HG02588 (cell line): ENCODE measurements around the gene FMO4.
"Not testable (repeated sequence)": the region's sequence is repeated elsewhere in the genome, so short reads cannot be mapped to it uniquely, and the experiment has no call there.

Source experiments
- ATAC-seq: cut with Tn5 transposase; IDR thresholded peaks from one replicate; pipeline ENCODE4 v1.9.1; 2021; ENCODE audit warnings: mild to moderate bottlenecking, moderate library complexity; ENCODE audit not compliant: unreplicated experiment

Gene FMO4

GRCh38 chr1:171313835-171314320, at the start of gene FMO4:
FMO4 (plus strand) TSS chr1:171314183; CDS start chr1:171319826, 5,643 bp downstream.
- peak; percentile 100 for ATAC-seq

- ATAC-seq: no peak
These were observed 48.3 kb upstream of the FMO4 start for GRCh38 chr1:171265686-171266085.

- ATAC-seq: no peak
These were observed 47.1 kb upstream of the FMO4 start for GRCh38 chr1:171266930-171267329.

GRCh38 chr1:171267391-171267790, 46.6 kb upstream of the FMO4 start:
- no peak for ATAC-seq

GRCh38 chr1:171270806-171271205, 43.2 kb upstream of the FMO4 start:
- ATAC-seq: no peak

GRCh38 chr1:171277534-171277933, 36.4 kb upstream of the FMO4 start:
- ATAC-seq: no peak

GRCh38 chr1:171279234-171279633, 34.7 kb upstream of the FMO4 start:
- no peak for ATAC-seq

GRCh38 chr1:171279678-171280077, 34.3 kb upstream of the FMO4 start:
- no peak for ATAC-seq

- ATAC-seq: no peak
These were observed 33.4 kb upstream of the FMO4 start for GRCh38 chr1:171280599-171280998.

- peak; percentile 81 for ATAC-seq
These were observed 27.8 kb upstream of the FMO4 start for GRCh38 chr1:171286032-171286705.

- no peak for ATAC-seq
These were observed 23.4 kb upstream of the FMO4 start for GRCh38 chr1:171290621-171291020.

GRCh38 chr1:171292799-171293198, 21.2 kb upstream of the FMO4 start:
- no peak for ATAC-seq

- not testable (repeated sequence) for ATAC-seq
These were observed 18.6 kb upstream of the FMO4 start for GRCh38 chr1:171295383-171295782.

- ATAC-seq: no peak
These were observed 18.2 kb upstream of the FMO4 start for GRCh38 chr1:171295821-171296220.

GRCh38 chr1:171296897-171297296, 17.1 kb upstream of the FMO4 start:
- ATAC-seq: no peak

- ATAC-seq: no peak
These were observed 15.3 kb upstream of the FMO4 start for GRCh38 chr1:171298696-171299095.

GRCh38 chr1:171299342-171299741, 14.6 kb upstream of the FMO4 start:
- ATAC-seq: no peak

GRCh38 chr1:171300401-171300800, 13.6 kb upstream of the FMO4 start:
- no peak for ATAC-seq

GRCh38 chr1:171310661-171311087, 3.3 kb upstream of the FMO4 start:
- no peak for ATAC-seq

GRCh38 chr1:171311771-171312558, 2.0 kb upstream of the FMO4 start:
- ATAC-seq: no peak

GRCh38 chr1:171313319-171313834, 606 bp upstream of the FMO4 start:
- peak; percentile 33 for ATAC-seq

GRCh38 chr1:171329251-171329650, 15.3 kb downstream of the FMO4 start:
- no peak for ATAC-seq
